SIG-M5 (cell line): ENCODE data around the gene ATP2A2.
"Not testable (repeated sequence)": the region's sequence is repeated elsewhere in the genome, so short reads cannot be mapped to it uniquely, and the experiment has no call there.

Source experiments
- DNase-seq: peaks from one replicate; lab custom pipeline; 2025; lab: John Stamatoyannopoulos, UW

The ATP2A2 gene

GRCh38 chr12:110280779-110281548 is at the start of gene ATP2A2:
Gene ATP2A2, plus strand, starts transcription at chr12:110281247. Its CDS starts 543 bp downstream, at chr12:110281790.
- peak; percentile 62 for DNase-seq

- DNase-seq = no peak
These were observed 47.7 kb upstream of the ATP2A2 start for GRCh38 chr12:110233212-110233903.

GRCh38 chr12:110234331-110234751 is 46.7 kb upstream of the ATP2A2 start:
- DNase-seq = no peak

- peak; percentile 56 for DNase-seq
These were observed 46.3 kb upstream of the ATP2A2 start for GRCh38 chr12:110234755-110235154.

- no peak for DNase-seq
These were observed 45.7 kb upstream of the ATP2A2 start for GRCh38 chr12:110235383-110235782.

GRCh38 chr12:110243227-110243626 is 37.8 kb upstream of the ATP2A2 start:
- no peak for DNase-seq

GRCh38 chr12:110244372-110244771 is 36.7 kb upstream of the ATP2A2 start:
- DNase-seq = no peak

GRCh38 chr12:110244829-110245228 is 36.2 kb upstream of the ATP2A2 start:
- no peak for DNase-seq

- no peak for DNase-seq
These were observed 35.7 kb upstream of the ATP2A2 start for GRCh38 chr12:110245369-110245772.

- no peak for DNase-seq
These were observed 34.3 kb upstream of the ATP2A2 start for GRCh38 chr12:110246636-110247339.

GRCh38 chr12:110247340-110248095 is 33.5 kb upstream of the ATP2A2 start:
- no peak for DNase-seq

- no peak for DNase-seq
These were observed 33.0 kb upstream of the ATP2A2 start for GRCh38 chr12:110248096-110248447.

GRCh38 chr12:110249105-110249504 is 31.9 kb upstream of the ATP2A2 start:
- DNase-seq = no peak

GRCh38 chr12:110249716-110250225 is 31.3 kb upstream of the ATP2A2 start:
- no peak for DNase-seq

- DNase-seq = no peak
These were observed 29.7 kb upstream of the ATP2A2 start for GRCh38 chr12:110251381-110251780.

GRCh38 chr12:110252716-110253115 is 28.3 kb upstream of the ATP2A2 start:
- no peak for DNase-seq

GRCh38 chr12:110253176-110253575 is 27.9 kb upstream of the ATP2A2 start:
- no peak for DNase-seq

GRCh38 chr12:110254971-110255540 is 26.0 kb upstream of the ATP2A2 start:
- DNase-seq = no peak

GRCh38 chr12:110255890-110256456 is 25.1 kb upstream of the ATP2A2 start:
- DNase-seq = not testable (repeated sequence)

GRCh38 chr12:110256780-110257431 is 24.1 kb upstream of the ATP2A2 start:
- no peak for DNase-seq

GRCh38 chr12:110258466-110258865 is 22.6 kb upstream of the ATP2A2 start:
- DNase-seq = no peak
